ENCODE data around the gene GPS2. TPM values are rescaled to one million over a fixed set of nuclear protein-coding genes. Genes with fewer than 3 reads are reported as not detected.

The GPS2 gene
- total RNA-seq, 2 donors from 2014 or later, result 80.4 to 97.0 TPM

- Histone ChIP-seq H3K4me1 (peaks cover 0 to 36% of the 10 kb centered on the region in 2 donors), H3K9me3 (no peaks in the 10 kb centered on the region), H3K4me3 (peak overlapping the region; percentile 60 to 72), H3K27me3 (no peaks in the 10 kb centered on the region), H3K27ac (peak overlapping the region; percentile 91 to 93), H3K36me3 (peaks cover 32% of the 10 kb centered on the region)
- no peak for TF ChIP-seq CTCF (IDR thresholded peaks at IDR 0.05)
- DNase-seq (ENCODE audit: low spot score), result no peak
These were observed 33.0 kb downstream of the GPS2 start for GRCh38 chr17:7281953-7282751.

GRCh38 chr17:7281074-7281952, 33.8 kb downstream of the GPS2 start, which contains the start of gene SLC2A4:
Gene SLC2A4 (plus strand): TSS chr17:7281718. CDS start chr17:7281935, 217 bp downstream.
- DNase-seq (ENCODE audit: low spot score), result peak; percentile 94
- Histone ChIP-seq H3K27ac (peak within 1 kb of the TSS; percentile 91 to 93), H3K27me3 (no peaks in the 10 kb centered on the region), H3K36me3 (peaks cover 27% of the 10 kb centered on the region), H3K4me3 (peak within 1 kb of the TSS; percentile 60 to 72), H3K4me1 (peaks cover 0 to 36% of the 10 kb centered on the region in 2 donors), H3K9me3 (no peaks in the 10 kb centered on the region)
- no peak for TF ChIP-seq CTCF (IDR thresholded peaks at IDR 0.05)

- peak; percentile 87 for DNase-seq (ENCODE audit: low spot score)
- peaks cover 20% of the 10 kb centered on the region for H3K36me3 ChIP-seq
- peak overlapping the region; percentile 60 to 72 for H3K4me3 ChIP-seq
- H3K27ac ChIP-seq, result peak overlapping the region; percentile 91 to 93
- no peaks in the 10 kb centered on the region for H3K27me3 ChIP-seq
- no peaks in the 10 kb centered on the region for H3K9me3 ChIP-seq
- peak; percentile 89 to 98 for TF ChIP-seq CTCF (IDR thresholded peaks at IDR 0.05)
- peaks cover 0 to 36% of the 10 kb centered on the region in 2 donors for H3K4me1 ChIP-seq
These were observed 34.6 kb downstream of the GPS2 start for GRCh38 chr17:7280519-7281073.

- H3K27me3 ChIP-seq, result no peaks in the 10 kb centered on the region
- DNase-seq (ENCODE audit: low spot score), result no peak
- no peak overlapping the region for H3K27ac ChIP-seq
- H3K4me3 ChIP-seq, result no peak overlapping the region
- TF ChIP-seq CTCF (IDR thresholded peaks at IDR 0.05), result no peak
- H3K9me3 ChIP-seq, result no peaks in the 10 kb centered on the region
- peaks cover 0 to 36% of the 10 kb centered on the region in 2 donors for H3K4me1 ChIP-seq
- H3K36me3 ChIP-seq, result peaks cover 8% of the 10 kb centered on the region
These were observed 35.7 kb downstream of the GPS2 start for GRCh38 chr17:7279448-7279847.

GRCh38 chr17:7266784-7267183, 48.4 kb downstream of the GPS2 start:
- Histone ChIP-seq H3K27ac (no peak overlapping the region), H3K4me3 (no peak overlapping the region), H3K9me3 (no peaks in the 10 kb centered on the region), H3K27me3 (peaks cover 11 to 25% of the 10 kb centered on the region in 2 donors), H3K4me1 (peaks cover 0 to 16% of the 10 kb centered on the region in 2 donors), H3K36me3 (no peaks in the 10 kb centered on the region)
- no peak for DNase-seq (ENCODE audit: low spot score)
- no peak for TF ChIP-seq CTCF (IDR thresholded peaks at IDR 0.05)
